Cardiac muscle cell (in vitro differentiated cells and primary cell): ENCODE data around the gene NR6A1. TPM values are rescaled to one million over a fixed set of nuclear protein-coding genes. Genes with fewer than 3 reads are reported as not detected.

Experiments used
- DNase-seq, 2 donors: peaks; one replicate each; pipeline versions ENCODE4 v3.0.0 to v3.0.0-alpha.2; 2010 to 2017; ENCODE audit warnings: low read depth in 1 of 2, low spot score in 1 of 2
- H3K27ac ChIP-seq: fragments of 200-600 bp; sonication (generic); 2 replicates; pipeline ENCODE4 v1.5.1; 2016
- H3K27me3 ChIP-seq: fragments of 200-600 bp; sonication (generic); 2 replicates; pipeline ENCODE4 v1.6.0; 2016; ENCODE audit warnings: control low read depth
- H3K36me3 ChIP-seq: fragments of 200-600 bp; sonication (generic); 2 replicates; pipeline ENCODE4 v1.5.1; 2016; ENCODE audit warnings: control low read depth
- H3K4me1 ChIP-seq: fragments of 200-600 bp; sonication (generic); 2 replicates; pipeline ENCODE4 v1.8.1; 2017; ENCODE audit warnings: low read depth, mild to moderate bottlenecking, mixed run types
- H3K4me3 ChIP-seq: fragments of 200-600 bp; sonication (generic); 2 replicates; pipeline ENCODE4 v1.5.1; 2016; ENCODE audit warnings: mild to moderate bottlenecking
- H3K9me3 ChIP-seq: fragments of 200-600 bp; sonication (generic); 2 replicates; pipeline ENCODE4 v1.5.1; 2017; ENCODE audit warnings: low read depth, mild to moderate bottlenecking, control low read depth
- polyA plus RNA-seq: library from polyadenylated mRNA; unstranded; fragments of >200 nt; fragmentation: Nextera tagmentation; extraction: Ambion mirVana; gene quantifications from 2 replicates; pipeline ENCODE4 v1.2.1, GENCODE V29; 2016
- total RNA-seq: library from RNA; depleted of rRNA; stranded (reverse); fragments of >200 nt; gene quantifications from 2 replicates; pipeline ENCODE4 v1.2.3, GENCODE V29; 2016
- TF ChIP-seq, protein P1 (sequence below): IDR thresholded peaks from 2 replicates; pipeline ENCODE4 v1.5.1; 2012; ENCODE audit warnings: low read depth, mild to moderate bottlenecking, low read length

Gene NR6A1
- total and polyA plus RNA-seq, 2 experiments from 2014 or later, result 3.2 to 19.8 TPM

DNA sequence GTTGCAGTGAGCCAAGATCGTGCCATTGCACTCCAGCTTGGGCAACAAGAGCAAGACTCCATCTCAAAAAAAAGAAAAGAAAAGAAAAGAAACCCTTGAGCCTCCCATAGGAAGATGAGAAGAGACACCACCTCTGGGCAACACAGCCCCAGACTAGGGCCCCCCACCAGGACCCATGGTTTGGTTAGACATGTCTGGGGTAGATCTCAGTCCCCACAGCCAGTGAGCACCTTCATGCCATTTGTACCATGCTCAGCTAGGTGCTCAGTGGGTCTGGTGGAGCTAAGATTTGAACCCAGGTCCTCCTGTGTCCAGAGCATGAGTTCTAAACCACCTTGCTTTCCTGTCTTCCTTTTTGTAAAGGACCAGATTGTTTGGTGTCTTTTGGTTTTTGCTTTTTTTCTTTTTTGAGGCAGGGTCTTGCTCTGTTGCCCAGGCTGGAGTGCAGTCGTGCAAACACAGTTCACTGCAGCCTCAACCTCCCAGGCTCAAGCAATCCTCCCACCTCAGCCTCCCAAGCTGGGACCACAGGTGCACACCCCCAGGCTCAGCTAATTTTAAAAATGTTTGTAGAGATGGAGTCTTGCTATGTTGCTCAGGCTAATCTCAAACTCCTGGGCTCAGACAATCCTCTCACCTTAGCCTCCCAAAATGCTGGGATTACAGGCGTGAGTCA lies 17.6 kb upstream of the NR6A1 start:
- Histone ChIP-seq H3K9me3 (no peaks in the 10 kb centered on the region), H3K4me3 (no peak overlapping the region), H3K4me1 (no peaks in the 10 kb centered on the region), H3K27me3 (no peaks in the 10 kb centered on the region), H3K36me3 (no peaks in the 10 kb centered on the region), H3K27ac (no peak overlapping the region)
- DNase-seq, result no peak
- TF ChIP-seq, protein P1, sequence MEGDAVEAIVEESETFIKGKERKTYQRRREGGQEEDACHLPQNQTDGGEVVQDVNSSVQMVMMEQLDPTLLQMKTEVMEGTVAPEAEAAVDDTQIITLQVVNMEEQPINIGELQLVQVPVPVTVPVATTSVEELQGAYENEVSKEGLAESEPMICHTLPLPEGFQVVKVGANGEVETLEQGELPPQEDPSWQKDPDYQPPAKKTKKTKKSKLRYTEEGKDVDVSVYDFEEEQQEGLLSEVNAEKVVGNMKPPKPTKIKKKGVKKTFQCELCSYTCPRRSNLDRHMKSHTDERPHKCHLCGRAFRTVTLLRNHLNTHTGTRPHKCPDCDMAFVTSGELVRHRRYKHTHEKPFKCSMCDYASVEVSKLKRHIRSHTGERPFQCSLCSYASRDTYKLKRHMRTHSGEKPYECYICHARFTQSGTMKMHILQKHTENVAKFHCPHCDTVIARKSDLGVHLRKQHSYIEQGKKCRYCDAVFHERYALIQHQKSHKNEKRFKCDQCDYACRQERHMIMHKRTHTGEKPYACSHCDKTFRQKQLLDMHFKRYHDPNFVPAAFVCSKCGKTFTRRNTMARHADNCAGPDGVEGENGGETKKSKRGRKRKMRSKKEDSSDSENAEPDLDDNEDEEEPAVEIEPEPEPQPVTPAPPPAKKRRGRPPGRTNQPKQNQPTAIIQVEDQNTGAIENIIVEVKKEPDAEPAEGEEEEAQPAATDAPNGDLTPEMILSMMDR, result no peak

DNA sequence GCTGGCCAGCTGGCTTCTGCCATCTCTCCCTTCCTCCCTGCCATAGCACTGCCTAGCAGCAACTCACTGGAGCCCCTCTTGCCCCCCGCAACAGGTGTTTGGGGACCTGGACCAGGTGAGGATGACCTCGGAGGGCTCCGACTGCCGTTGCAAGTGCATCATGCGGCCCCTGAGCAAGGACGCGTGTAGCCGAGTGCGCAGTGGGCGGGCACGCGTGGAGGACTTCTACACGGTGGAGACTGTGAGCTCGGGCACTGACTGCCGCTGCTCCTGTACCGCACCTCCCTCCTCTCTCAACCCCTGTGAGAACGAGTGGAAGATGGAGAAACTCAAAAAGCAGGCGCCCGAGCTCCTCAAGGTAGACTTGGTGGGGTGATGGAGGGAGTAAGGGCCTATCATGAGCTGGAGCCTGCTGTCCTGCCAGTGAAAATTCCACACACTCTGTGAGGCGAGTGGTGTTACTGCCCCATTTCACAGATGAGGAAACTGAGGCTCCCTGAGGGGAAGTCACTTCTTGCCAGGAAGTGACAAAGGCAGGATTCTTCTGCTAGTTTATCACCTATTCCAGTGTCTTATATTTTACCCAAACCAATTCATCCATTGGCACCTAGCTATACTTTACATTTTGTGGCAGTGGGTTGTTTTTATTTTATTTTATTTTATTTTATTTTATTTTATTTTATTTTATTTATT lies 15.9 kb upstream of the NR6A1 start:
- H3K9me3 ChIP-seq, result no peaks in the 10 kb centered on the region
- H3K27me3 ChIP-seq, result no peaks in the 10 kb centered on the region
- DNase-seq, result no peak
- H3K4me3 ChIP-seq, result no peak overlapping the region
- TF ChIP-seq, protein P1, result no peak
- H3K4me1 ChIP-seq, result no peaks in the 10 kb centered on the region
- H3K36me3 ChIP-seq, result no peaks in the 10 kb centered on the region
- no peak overlapping the region for H3K27ac ChIP-seq

DNA sequence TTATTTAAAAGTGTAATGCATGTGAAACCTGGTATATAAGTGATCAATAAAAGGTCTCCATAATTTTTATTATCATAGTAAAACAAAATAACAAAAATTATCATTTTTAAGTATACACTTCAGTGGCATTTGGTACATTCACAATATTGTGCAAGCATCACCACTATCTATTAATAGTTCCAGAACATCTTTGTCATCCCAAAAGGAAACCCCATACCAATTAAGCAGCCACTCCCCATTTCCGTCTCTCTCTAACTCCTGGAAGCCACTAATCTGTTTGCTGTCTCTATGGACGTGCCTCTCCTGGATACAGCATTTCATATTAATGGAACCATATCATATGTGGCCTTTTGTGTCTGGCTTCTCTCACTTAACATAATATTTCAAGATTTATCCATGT lies 13.4 kb upstream of the NR6A1 start:
- H3K27me3 ChIP-seq, result no peaks in the 10 kb centered on the region
- no peak overlapping the region for H3K27ac ChIP-seq
- H3K36me3 ChIP-seq, result no peaks in the 10 kb centered on the region
- H3K4me1 ChIP-seq, result peaks cover 2% of the 10 kb centered on the region
- no peaks in the 10 kb centered on the region for H3K9me3 ChIP-seq
- H3K4me3 ChIP-seq, result no peak overlapping the region
- TF ChIP-seq, protein P1, result no peak
- DNase-seq, result peak in 1 of 2 donors; percentile 43

DNA sequence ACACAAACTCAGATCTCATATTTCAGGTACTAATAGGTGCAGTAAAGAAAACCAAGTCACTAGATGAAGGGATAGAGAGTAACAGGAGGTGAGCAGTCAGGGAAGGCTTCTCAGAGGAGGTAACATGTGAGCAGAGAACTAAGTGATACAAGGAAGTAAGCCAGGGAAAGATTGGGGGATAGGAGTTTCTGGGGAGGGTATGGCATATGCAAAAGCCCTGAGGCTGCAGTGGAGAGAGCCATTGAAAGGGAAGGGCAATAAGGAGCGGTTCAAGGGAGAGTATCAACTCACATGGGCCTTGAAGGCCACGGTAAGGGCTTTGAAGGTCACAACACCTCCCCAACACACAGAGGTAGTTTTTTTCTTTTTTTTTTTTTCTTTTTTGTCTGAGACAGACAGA lies 12.7 kb upstream of the NR6A1 start:
- Histone ChIP-seq H3K9me3 (no peaks in the 10 kb centered on the region), H3K36me3 (no peaks in the 10 kb centered on the region), H3K4me3 (no peak overlapping the region), H3K27me3 (no peaks in the 10 kb centered on the region), H3K27ac (no peak overlapping the region), H3K4me1 (peaks cover 2% of the 10 kb centered on the region)
- DNase-seq, result no peak
- TF ChIP-seq, protein P1, result no peak

DNA sequence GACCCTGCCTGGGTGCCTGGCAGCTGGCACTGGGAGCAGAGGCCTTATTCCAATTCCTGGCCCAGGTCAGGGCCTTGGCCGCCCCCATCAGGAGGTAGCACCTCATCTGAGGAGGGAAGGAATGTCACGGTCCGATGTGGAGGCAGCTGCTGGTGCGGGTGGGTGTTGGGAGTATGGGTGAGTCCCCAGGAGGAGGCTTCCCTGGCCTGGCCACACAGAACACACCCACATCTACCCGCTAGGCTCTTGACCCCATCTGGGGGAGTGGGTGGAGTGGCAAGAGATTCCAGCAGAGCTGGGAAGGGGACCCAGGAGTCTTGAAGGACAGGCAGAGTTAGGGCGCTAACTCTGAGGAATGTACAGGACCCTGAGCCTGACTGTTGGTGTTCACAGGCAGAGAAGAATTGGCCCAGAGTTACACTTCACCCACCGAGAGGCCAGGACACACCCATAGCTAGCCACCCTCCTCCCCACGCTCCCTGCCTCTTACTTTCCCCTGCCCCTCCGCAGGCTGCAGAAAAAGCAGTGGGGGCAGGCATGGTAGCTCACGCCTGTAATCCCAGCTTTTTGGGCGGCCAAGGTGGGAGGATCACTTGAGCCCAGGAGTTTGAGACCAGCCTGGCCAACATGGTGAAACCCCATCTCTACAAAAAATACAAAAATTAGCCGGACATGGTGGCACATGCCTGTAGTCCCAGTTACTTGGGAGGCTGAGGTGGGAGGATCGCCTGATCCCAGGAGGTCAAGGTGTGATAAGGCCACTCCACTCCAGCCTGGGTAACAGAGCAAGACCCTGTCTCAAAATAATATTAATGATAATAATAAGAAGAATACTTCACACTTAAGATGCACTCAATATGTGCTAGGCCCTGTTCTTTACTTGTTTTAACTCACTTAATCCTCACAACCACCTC lies 11.8 kb upstream of the NR6A1 start:
- no peaks in the 10 kb centered on the region for H3K9me3 ChIP-seq
- DNase-seq, result no peak
- H3K27ac ChIP-seq, result no peak overlapping the region
- no peaks in the 10 kb centered on the region for H3K36me3 ChIP-seq
- no peak overlapping the region for H3K4me3 ChIP-seq
- peaks cover 2% of the 10 kb centered on the region for H3K4me1 ChIP-seq
- H3K27me3 ChIP-seq, result no peaks in the 10 kb centered on the region
- TF ChIP-seq, protein P1, result no peak
